GM12892 (cell line): ENCODE data around the gene FTCD.

Experiments used
- DNase-seq: peaks from one replicate; pipeline ENCODE4 v3.0.0; 2011; ENCODE audit not compliant: insufficient read length
- FAIRE-seq: peaks from 2 replicates; lab custom pipeline; 2011; peaks lifted over from hg19 to GRCh38; lab: Jason Lieb, UNC
- POLR2A ChIP-seq: IDR thresholded peaks from 2 replicates; pipeline ENCODE4 v1.6.1; 2011; ENCODE audit warnings: low read depth, low read length, control low read depth
- POLR2AphosphoS5 ChIP-seq: IDR thresholded peaks from 2 replicates; pipeline ENCODE4 v1.6.1; 2011; ENCODE audit warnings: low read depth, low read length, control low read depth
- TAF1 ChIP-seq: IDR thresholded peaks from 2 replicates; pipeline ENCODE4 v1.6.1; 2011; ENCODE audit warnings: low read depth, mild to moderate bottlenecking, control low read depth, low read length, borderline replicate concordance

The FTCD gene

DNA sequence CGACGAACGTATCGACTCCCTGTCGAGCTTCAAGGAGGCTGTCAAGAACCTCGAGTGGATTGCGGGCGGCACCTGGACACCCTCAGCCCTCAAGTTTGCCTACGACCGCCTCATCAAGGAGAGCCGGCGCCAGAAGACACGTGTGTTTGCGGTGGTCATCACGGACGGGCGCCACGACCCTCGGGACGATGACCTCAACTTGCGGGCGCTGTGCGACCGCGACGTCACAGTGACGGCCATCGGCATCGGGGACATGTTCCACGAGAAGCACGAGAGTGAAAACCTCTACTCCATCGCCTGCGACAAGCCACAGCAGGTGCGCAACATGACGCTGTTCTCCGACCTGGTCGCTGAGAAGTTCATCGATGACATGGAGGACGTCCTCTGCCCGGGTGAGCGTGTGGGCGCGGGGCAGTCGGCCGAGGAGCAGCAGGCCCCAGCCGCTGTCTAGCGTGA lies 29.5 kb downstream of the FTCD start:
- FAIRE-seq (no peak), DNase-seq (no peak)

DNA sequence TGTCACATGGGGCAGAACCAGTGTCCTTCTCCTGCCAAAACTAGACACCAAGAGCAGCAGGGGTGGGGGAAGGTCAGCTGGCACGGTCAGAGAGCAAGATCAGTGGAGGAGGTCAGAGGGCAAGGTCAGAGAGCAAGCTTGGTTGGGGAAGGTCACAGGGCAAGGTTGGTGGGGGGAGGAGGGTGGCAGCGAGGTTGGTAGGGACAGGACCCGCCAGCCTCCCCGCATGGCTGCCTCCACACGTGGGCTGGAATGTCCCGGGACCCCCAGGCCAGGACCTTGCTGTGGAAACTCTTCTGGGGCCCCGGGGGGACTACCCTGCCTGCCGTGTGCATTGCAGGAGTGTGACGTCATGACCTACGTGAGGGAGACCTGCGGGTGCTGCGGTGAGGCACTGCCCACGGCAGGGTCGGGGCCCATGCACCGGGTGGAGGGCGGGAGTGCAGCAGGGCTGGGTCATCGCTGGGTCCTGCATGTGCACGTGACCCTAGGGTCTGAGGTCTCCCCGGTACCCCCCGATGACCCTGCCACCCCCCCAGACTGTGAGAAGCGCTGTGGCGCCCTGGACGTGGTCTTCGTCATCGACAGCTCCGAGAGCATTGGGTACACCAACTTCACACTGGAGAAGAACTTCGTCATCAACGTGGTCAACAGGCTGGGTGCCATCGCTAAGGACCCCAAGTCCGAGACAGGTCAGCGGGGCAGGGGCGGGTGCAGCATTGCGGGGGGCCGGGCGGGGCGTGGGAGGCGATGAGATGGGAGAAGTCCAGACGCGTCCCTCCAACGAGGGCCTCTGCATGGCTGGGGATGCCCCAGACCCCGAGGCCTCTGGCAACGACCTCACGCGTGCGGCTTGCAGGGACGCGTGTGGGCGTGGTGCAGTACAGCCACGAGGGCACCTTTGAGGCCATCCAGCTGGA lies 30.2 kb downstream of the FTCD start:
- peak; percentile 15 for DNase-seq
- FAIRE-seq = no peak
- TF ChIP-seq TAF1 = no peak
- no peak for TF ChIP-seq POLR2A
- TF ChIP-seq POLR2AphosphoS5 = no peak

More for the DNA sequence above, 29.5 kb downstream of the FTCD start:
- TF ChIP-seq POLR2A (no peak), TAF1 (no peak), POLR2AphosphoS5 (no peak)

- FAIRE-seq (no peak), DNase-seq (peak; percentile 25)
- TF ChIP-seq POLR2AphosphoS5 (no peak), TAF1 (no peak), POLR2A (no peak)
These were observed 31.1 kb downstream of the FTCD start for GRCh38 chr21:46124083-46124925.

DNA sequence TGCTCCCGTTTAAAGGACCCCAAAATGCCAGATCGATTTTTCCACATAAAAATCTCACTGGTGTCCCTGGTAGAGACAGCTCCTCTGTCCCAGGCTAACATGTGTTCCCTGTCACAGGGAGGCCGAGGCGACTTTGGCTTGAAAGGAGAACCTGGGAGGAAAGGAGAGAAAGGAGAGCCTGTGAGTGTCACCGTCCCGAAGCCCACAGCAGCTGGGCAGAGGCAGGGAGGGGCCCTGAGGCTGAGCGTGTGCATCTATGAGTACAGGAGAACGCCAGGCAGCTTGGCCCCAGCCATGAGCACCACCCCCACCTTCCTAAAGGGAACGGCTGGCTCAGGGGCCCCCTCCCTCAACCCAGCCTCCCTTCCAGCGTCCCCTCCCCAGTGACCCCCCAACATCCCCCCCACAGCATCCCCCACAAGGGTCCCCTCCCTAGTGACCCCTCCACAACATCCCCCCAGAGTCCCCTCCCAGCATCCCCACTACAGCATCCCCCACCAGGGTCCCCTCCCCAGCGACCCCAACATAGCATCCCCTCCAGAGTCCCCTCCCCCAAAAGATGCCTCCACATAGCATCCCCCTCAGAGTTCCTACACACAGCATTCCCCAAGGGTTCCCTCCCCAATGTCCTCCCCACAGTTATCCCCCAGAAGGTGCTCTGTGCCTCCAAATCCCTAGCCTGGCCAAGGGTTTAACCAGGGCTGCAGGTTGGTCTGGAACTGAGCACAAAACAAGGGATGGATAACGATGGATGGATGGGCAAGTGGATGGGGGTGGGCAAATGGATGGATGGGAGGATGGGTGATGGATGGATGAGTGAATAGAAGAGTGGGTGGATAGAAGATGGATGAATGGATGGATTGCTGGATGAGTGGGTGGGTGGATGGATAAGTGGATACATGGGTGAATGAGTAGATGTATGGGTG lies 32.4 kb downstream of the FTCD start:
- TF ChIP-seq TAF1 (no peak), POLR2A (no peak), POLR2AphosphoS5 (no peak)
- FAIRE-seq (no peak), DNase-seq (peak; percentile 12)

DNA sequence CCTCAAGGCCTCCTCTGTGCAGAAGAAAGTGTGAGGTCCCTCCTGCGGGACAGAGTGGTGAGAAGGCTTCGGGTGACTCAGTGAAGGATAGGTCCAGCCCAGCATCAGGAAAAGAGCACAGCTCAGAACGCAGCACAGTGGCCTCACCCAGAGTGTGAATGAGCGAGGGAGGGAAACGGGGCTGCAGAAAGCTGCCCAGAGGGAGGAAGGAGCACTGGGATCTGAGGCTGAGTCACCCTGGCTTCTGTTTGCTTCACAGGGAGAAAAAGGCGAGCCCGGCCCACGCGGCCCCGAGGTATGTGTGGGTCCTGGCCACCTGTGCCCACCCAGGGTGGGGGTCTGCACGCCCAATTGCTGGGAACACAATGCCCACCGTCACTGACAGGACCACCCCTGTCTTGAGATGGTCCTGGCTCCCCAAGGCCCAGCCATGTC lies 33.1 kb downstream of the FTCD start:
- FAIRE-seq (no peak), DNase-seq (no peak)
- no peak for TF ChIP-seq POLR2A
- no peak for TF ChIP-seq TAF1
- TF ChIP-seq POLR2AphosphoS5 = no peak

- DNase-seq (peak; percentile 12), FAIRE-seq (no peak)
- TF ChIP-seq TAF1 (no peak), POLR2A (no peak), POLR2AphosphoS5 (no peak)
These were observed 33.8 kb downstream of the FTCD start for GRCh38 chr21:46121286-46122221.

DNA sequence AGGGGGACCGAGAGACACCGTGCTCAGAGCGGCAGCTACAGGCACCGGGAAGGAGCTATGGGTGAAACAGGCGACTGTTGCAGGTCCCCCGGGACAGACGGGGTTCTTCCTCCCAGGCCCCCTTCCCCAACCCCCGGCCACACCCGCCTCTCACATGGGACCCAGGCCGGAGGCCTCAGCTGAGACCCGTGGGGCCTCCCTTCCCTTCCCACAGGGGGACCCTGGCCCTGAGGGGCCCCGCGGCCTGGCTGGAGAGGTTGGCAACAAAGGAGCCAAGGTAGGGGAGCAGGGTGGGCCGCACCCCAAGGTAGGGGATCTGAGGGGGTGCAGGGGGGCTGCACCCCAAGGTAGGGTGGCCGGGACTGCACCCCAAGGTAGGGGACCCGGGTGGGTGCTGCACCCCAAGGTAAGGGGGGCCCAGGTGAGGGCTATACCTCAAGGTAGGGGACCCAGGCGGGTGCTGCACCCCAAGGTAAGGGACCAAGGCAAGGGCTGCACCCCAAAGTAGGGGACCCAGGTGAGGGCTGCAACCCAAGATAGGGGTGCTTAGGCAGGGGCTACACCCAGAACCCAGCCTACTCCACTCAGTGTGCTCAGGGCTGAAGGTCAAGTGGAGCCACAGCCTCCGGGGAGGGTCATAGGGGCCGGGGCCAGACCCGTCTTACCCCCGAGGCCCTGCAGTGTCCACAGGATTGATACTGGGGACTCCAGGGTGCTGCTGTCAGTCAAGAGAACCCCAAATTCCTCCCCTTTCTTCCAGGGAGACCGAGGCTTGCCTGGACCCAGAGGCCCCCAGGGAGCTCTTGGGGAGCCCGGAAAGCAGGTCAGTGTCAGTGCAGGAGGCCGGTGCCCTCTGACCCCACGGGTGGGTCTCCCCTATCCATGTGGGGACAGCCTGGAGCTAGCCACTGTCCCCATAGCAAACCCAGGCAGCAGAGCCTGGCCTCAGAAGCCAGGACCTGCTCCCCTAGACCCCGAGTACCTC lies 34.8 kb downstream of the FTCD start:
- DNase-seq = peak; percentile 21
- FAIRE-seq = no peak
- TF ChIP-seq POLR2AphosphoS5 (no peak), POLR2A (no peak), TAF1 (no peak)

GRCh38 chr21:46119637-46120271 lies 35.6 kb downstream of the FTCD start:
- DNase-seq (peak; percentile 18), FAIRE-seq (no peak)
- TF ChIP-seq POLR2AphosphoS5 = no peak
- no peak for TF ChIP-seq POLR2A
- no peak for TF ChIP-seq TAF1

- TF ChIP-seq POLR2A (no peak), POLR2AphosphoS5 (no peak), TAF1 (no peak)
- no peak for FAIRE-seq
These were observed 36.2 kb downstream of the FTCD start for GRCh38 chr21:46119144-46119636.

More at GRCh38 chr21:46119144-46119636, 36.2 kb downstream of the FTCD start:
- peak; percentile 23 for DNase-seq
